ENCODE measurements around the gene POLR1B. TPM values are rescaled to one million over a fixed set of nuclear protein-coding genes. Genes with fewer than 3 reads are reported as not detected.
"Not testable (repeated sequence)": the region's sequence is repeated elsewhere in the genome, so short reads cannot be mapped to it uniquely, and the experiment has no call there.

The POLR1B gene
- total RNA-seq, 2 experiments from 2014 or later = 34.3 to 38.1 TPM

GRCh38 chr2:112542984-112543661, 858 bp downstream of the POLR1B start:
- ATAC-seq (peak; percentile 5), DNase-seq (peak; percentile 36)
- Mint-ChIP-seq H3K9me3 (ENCODE audit: insufficient read depth) (no peaks in the 10 kb centered on the region), H3K27me3 (ENCODE audit: low read depth) (no peaks in the 10 kb centered on the region), H3K27ac (no peak overlapping the region), H3K4me3 (no peak overlapping the region), H3K36me3 (ENCODE audit: low read depth) (peaks cover 13% of the 10 kb centered on the region), H3K4me1 (ENCODE audit: low read depth) (peaks cover 27% of the 10 kb centered on the region)
- ChIA-PET CTCF (interaction anchor here (0.6 to 1.6 kb wide), 2 partner anchors 40 to 183 kb away, joined by 3 to 6 read pairs; no protein-coding TSS in a partner anchor), POLR2A (interaction anchor here (0.5 to 3.0 kb wide), 6 partner anchors 9 to 329 kb away, joined by 3 to 8 read pairs (median 3); partner anchors contain the start of gene CHCHD5)

GRCh38 chr2:112547333-112547732, 5.1 kb downstream of the POLR1B start:
- peaks cover 17% of the 10 kb centered on the region for H3K4me1 Mint-ChIP-seq (ENCODE audit: low read depth)
- H3K36me3 Mint-ChIP-seq (ENCODE audit: low read depth) = peaks cover 37% of the 10 kb centered on the region
- H3K27ac Mint-ChIP-seq = no peak overlapping the region
- no peaks in the 10 kb centered on the region for H3K9me3 Mint-ChIP-seq (ENCODE audit: insufficient read depth)
- no peaks in the 10 kb centered on the region for H3K27me3 Mint-ChIP-seq (ENCODE audit: low read depth)
- ChIA-PET CTCF (interaction anchor here (1.1 to 1.7 kb wide), 2 partner anchors 63 to 67 kb away, joined by 3 to 8 read pairs; no protein-coding TSS in a partner anchor), POLR2A (interaction anchor here (1.3 kb wide), 1 partner anchor 37 kb away, joined by 4 read pairs; the partner anchor contains the start of gene CHCHD5)
- ATAC-seq (no peak), DNase-seq (no peak)
- H3K4me3 Mint-ChIP-seq = no peak overlapping the region

- POLR2A ChIA-PET = no interaction called here
- H3K36me3 Mint-ChIP-seq (ENCODE audit: low read depth) = peaks cover 51% of the 10 kb centered on the region
These were observed 6.7 kb downstream of the POLR1B start for GRCh38 chr2:112548980-112549379.

DNA sequence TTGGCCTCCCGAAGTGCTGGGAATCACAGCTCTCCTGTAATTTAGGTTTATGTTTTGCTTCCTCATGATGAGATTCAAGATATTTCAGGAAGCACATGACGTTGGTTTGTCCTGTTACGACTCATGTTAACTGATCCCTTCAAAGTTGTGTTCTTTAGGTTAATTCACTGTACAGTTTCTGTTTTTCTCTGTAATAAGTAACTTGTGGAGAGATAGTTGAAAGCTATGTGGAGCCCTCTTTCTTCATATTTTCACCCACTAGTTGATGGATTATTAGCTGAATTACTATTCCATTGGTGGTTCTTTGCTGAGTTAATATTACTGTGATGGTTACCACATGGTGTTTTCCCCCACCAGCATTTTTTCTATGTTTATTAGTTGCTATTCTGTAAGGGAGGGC, 23.8 kb downstream of the POLR1B start:
- ChIA-PET POLR2A (no interaction called here), CTCF (interaction anchor here (0.8 to 1.2 kb wide), 2 partner anchors 14 to 17 kb away, joined by 3 to 7 read pairs; no protein-coding TSS in a partner anchor)
- ATAC-seq (no peak), DNase-seq (no peak)
- no peak overlapping the region for H3K27ac Mint-ChIP-seq
- no peaks in the 10 kb centered on the region for H3K9me3 Mint-ChIP-seq (ENCODE audit: insufficient read depth)
- no peaks in the 10 kb centered on the region for H3K27me3 Mint-ChIP-seq (ENCODE audit: low read depth)
- H3K4me3 Mint-ChIP-seq = no peak overlapping the region
- H3K36me3 Mint-ChIP-seq (ENCODE audit: low read depth) = peaks cover 67% of the 10 kb centered on the region
- no peaks in the 10 kb centered on the region for H3K4me1 Mint-ChIP-seq (ENCODE audit: low read depth)

More at GRCh38 chr2:112548980-112549379, 6.7 kb downstream of the POLR1B start:
- ATAC-seq (no peak), DNase-seq (no peak)
- peaks cover 17% of the 10 kb centered on the region for H3K4me1 Mint-ChIP-seq (ENCODE audit: low read depth)
- CTCF ChIA-PET = interaction anchor here (1.7 kb wide), 1 partner anchor 68 kb away, joined by 8 read pairs; no protein-coding TSS in a partner anchor
- no peak overlapping the region for H3K4me3 Mint-ChIP-seq
- H3K9me3 Mint-ChIP-seq (ENCODE audit: insufficient read depth) = no peaks in the 10 kb centered on the region
- H3K27ac Mint-ChIP-seq = no peak overlapping the region
- no peaks in the 10 kb centered on the region for H3K27me3 Mint-ChIP-seq (ENCODE audit: low read depth)

DNA sequence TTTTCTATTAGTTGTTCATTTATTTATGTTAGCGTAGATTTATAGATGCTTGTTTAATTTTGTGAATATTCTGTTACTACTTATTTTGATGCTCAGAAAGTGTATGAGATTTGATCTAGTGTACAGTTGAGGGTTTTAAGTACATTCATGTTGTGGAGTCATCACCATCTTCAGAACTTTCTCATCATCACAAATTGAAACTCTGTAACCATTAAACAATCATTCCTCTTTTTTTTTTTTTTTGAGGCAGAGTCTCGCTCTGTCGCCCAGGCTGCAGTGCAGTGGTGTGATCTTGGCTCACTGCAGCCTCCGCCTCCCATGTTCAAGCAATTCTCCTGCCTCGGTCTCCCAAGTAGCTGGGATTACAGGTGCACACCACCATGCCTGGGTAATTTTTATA, 24.2 kb downstream of the POLR1B start:
- CTCF ChIA-PET = interaction anchor here (1.2 kb wide), 1 partner anchor 15 kb away, joined by 3 read pairs; no protein-coding TSS in a partner anchor
- H3K4me1 Mint-ChIP-seq (ENCODE audit: low read depth); H3K4me3 Mint-ChIP-seq; H3K27me3 Mint-ChIP-seq (ENCODE audit: low read depth); H3K27ac Mint-ChIP-seq; DNase-seq; H3K9me3 Mint-ChIP-seq (ENCODE audit: insufficient read depth); ATAC-seq; POLR2A ChIA-PET: not testable (repeated sequence)
- H3K36me3 Mint-ChIP-seq (ENCODE audit: low read depth) = peaks cover 69% of the 10 kb centered on the region

DNA sequence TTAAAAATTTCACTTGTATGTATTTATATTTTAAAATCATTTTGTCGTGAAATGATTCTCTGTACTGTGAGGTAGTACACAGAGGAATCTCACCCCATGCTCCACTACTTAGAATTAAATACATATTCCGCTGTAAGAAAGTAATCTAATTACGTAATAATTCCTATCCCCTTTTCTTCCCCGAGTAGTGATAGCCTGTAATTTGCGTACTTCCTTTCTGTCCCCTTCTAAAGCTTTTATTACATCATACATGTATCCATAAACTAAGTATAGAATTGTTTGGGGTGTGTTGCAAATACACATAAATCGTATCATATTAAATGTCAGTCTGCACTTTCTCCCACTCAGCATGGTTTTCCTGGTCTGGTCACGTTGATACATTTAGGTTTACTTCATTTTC, 29.7 kb downstream of the POLR1B start:
- POLR2A ChIA-PET = no interaction called here
- no peaks in the 10 kb centered on the region for H3K9me3 Mint-ChIP-seq (ENCODE audit: insufficient read depth)
- H3K27me3 Mint-ChIP-seq (ENCODE audit: low read depth) = no peaks in the 10 kb centered on the region
- no peak overlapping the region for H3K4me3 Mint-ChIP-seq
- H3K36me3 Mint-ChIP-seq (ENCODE audit: low read depth) = peaks cover 70% of the 10 kb centered on the region
- no peak overlapping the region for H3K27ac Mint-ChIP-seq
- ATAC-seq = no peak
- CTCF ChIA-PET = interaction anchor here (1.0 kb wide), 1 partner anchor 28 kb away, joined by 4 read pairs; no protein-coding TSS in a partner anchor
- H3K4me1 Mint-ChIP-seq (ENCODE audit: low read depth) = no peaks in the 10 kb centered on the region
- DNase-seq = no peak

DNA sequence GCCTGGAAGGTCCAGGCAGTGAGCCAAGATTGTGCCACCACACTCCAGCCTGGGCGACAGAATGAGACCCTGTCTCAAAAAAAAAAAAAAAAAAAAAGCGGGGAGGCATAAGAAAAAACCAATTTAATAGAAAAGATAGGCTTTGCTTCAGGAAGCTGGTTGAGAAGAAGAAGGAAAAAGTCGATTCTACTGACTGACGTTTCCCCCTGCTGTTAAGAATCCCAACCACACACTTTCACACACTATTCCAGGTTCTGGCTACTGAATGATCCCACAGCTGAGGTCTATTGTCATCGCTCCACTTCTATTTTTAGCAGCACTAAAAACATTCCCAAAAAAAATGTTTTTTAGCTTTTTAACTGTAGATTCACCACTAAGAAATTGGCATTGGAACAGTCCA, 35.5 kb downstream of the POLR1B start:
- H3K27ac Mint-ChIP-seq = no peak overlapping the region

DNA sequence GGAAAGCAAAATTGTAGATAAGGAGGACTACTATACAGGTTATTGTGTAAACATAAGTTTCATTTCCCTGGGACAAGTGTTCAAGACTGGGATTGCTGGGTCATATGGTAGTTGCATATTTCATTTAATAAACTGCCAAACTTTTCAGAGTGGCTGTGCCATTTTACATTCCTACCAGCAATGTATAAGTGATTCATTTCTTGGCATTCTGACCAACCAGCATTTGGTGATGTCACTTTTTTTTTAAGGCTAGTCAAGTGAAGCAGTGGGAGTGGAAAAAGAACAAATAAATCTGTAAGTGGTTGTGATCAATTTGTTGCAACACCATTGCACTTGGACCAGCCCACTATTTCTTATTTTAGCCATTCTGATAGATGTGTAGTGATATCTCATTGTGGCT, 37.0 kb downstream of the POLR1B start:
- ChIA-PET POLR2A (no interaction called here), CTCF (no interaction called here)
- Mint-ChIP-seq H3K4me1 (ENCODE audit: low read depth) (peaks cover 13% of the 10 kb centered on the region), H3K9me3 (ENCODE audit: insufficient read depth) (no peaks in the 10 kb centered on the region), H3K27ac (no peak overlapping the region), H3K27me3 (ENCODE audit: low read depth) (no peaks in the 10 kb centered on the region), H3K4me3 (no peak overlapping the region), H3K36me3 (ENCODE audit: low read depth) (peaks cover 20% of the 10 kb centered on the region)
- ATAC-seq (no peak), DNase-seq (no peak)

More for the DNA sequence above, 35.5 kb downstream of the POLR1B start:
- DNase-seq (no peak), ATAC-seq (no peak)
- Mint-ChIP-seq H3K27me3 (ENCODE audit: low read depth) (no peaks in the 10 kb centered on the region), H3K4me1 (ENCODE audit: low read depth) (peaks cover 4% of the 10 kb centered on the region), H3K36me3 (ENCODE audit: low read depth) (peaks cover 24% of the 10 kb centered on the region), H3K4me3 (no peak overlapping the region), H3K9me3 (ENCODE audit: insufficient read depth) (no peaks in the 10 kb centered on the region)
- POLR2A ChIA-PET = no interaction called here
- CTCF ChIA-PET = interaction anchor here (0.7 to 0.9 kb wide), 2 partner anchors 32 to 97 kb away, joined by 3 read pairs; no protein-coding TSS in a partner anchor

DNA sequence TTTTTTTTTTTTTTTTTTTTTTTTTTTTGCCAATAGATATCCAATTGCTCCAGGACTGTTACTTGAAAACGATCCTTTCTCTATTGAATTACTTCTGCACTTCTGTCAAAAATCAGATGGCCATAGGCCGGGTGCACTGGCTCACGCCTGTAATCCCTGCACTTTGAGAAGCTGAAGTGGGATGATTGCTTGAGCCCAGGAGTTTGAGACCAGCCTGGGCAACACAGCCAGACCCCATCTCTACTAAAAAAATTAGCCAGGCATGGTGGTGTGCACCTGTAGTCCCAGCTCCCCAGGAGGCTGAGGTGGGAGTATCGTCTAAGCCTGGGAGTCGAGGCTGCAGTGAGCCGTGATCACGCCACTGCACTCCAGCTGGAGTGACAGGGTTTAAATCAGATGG, 37.8 kb downstream of the POLR1B start:
- peaks cover 15% of the 10 kb centered on the region for H3K36me3 Mint-ChIP-seq (ENCODE audit: low read depth)

DNA sequence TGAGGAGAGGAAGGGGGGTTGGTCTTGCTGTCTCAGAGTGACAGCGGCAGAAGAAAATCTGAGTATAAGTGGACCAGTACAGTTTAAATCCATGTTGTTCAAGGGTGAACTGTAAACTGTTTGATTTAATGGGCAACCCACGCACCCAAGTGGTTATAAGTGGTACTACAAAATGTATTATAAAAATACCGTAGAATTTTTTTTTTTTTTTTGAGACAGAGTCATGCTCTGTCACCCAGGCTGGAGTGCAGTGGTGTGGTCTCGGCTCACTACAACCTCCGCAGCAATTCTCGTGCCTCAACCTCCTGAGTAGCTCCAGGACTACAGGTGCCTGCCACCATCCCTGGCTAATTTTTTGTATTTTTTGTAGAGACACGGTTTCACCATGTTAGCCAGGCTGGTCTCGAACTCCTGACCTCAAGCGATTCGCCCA, 40.1 kb downstream of the POLR1B start:
- Mint-ChIP-seq H3K27ac (peak overlapping the region; percentile 62), H3K27me3 (ENCODE audit: low read depth) (no peaks in the 10 kb centered on the region), H3K36me3 (ENCODE audit: low read depth) (peaks cover 15% of the 10 kb centered on the region), H3K4me1 (ENCODE audit: low read depth) (peaks cover 29% of the 10 kb centered on the region), H3K4me3 (peak overlapping the region; percentile 15), H3K9me3 (ENCODE audit: insufficient read depth) (no peaks in the 10 kb centered on the region)
- peak; percentile 63 for DNase-seq
- ATAC-seq = peak; percentile 3
- ChIA-PET POLR2A (no interaction called here), CTCF (interaction anchor here (1.1 to 3.2 kb wide), 6 partner anchors 8 to 145 kb away, joined by 3 to 24 read pairs (median 6); no protein-coding TSS in a partner anchor)

More for the DNA sequence above, 37.8 kb downstream of the POLR1B start:
- DNase-seq (no peak), ATAC-seq (no peak)
- H3K4me3 Mint-ChIP-seq = no peak overlapping the region
- H3K4me1 Mint-ChIP-seq (ENCODE audit: low read depth) = peaks cover 16% of the 10 kb centered on the region
- H3K9me3 Mint-ChIP-seq (ENCODE audit: insufficient read depth) = no peaks in the 10 kb centered on the region
- ChIA-PET POLR2A (no interaction called here), CTCF (no interaction called here)
- no peaks in the 10 kb centered on the region for H3K27me3 Mint-ChIP-seq (ENCODE audit: low read depth)
- no peak overlapping the region for H3K27ac Mint-ChIP-seq

GRCh38 chr2:112583497-112584133, 41.4 kb downstream of the POLR1B start:
- ChIA-PET POLR2A (interaction anchor here (0.8 to 1.8 kb wide), 7 partner anchors 39 to 591 kb away, joined by 3 to 8 read pairs (median 3); partner anchors contain the start of gene SLC20A1), CTCF (interaction anchor here (0.8 to 3.2 kb wide), 17 partner anchors 10 to 528 kb away, joined by 3 to 24 read pairs (median 4); partner anchors contain the start of genes TMEM87B and ZC3H8)
- Mint-ChIP-seq H3K4me1 (ENCODE audit: low read depth) (peaks cover 29% of the 10 kb centered on the region), H3K36me3 (ENCODE audit: low read depth) (peaks cover 19% of the 10 kb centered on the region), H3K9me3 (ENCODE audit: insufficient read depth) (no peaks in the 10 kb centered on the region), H3K27ac (peak overlapping the region; percentile 99), H3K4me3 (peak overlapping the region; percentile 95), H3K27me3 (ENCODE audit: low read depth) (no peaks in the 10 kb centered on the region)
- DNase-seq (peak; percentile 28), ATAC-seq (no peak)
